GM12878 (cell line): ENCODE measurements around the gene PAM16. TPM values are rescaled to one million over a fixed set of nuclear protein-coding genes. Genes with fewer than 3 reads are reported as not detected.

ENCODE experiments used
- ATAC-seq: fragments of 200-7000 bp; cut with Tn5 transposase; 3 replicates; pipeline ENCODE4 v1.9.1; 2020; ENCODE audit warnings: mild to moderate bottlenecking, moderate library complexity
- BruUV-seq: library from RNA; stranded (reverse); fragments of 400-500 nt; replicated peaks from 2 replicates; lab custom pipeline; 2021; lab: Mats Ljungman, UMichigan
- CTCF ChIA-PET: fragments of 300-600 bp; sonication (Branson Sonifier 250); formaldehyde crosslinking; extraction: SDS; loops from one replicate; lab custom pipeline; 2021; ENCODE audit warnings: inconsistent platforms; lab: Yijun Ruan, JAX
- POLR2A ChIA-PET: fragments of 350-600 bp; formaldehyde crosslinking; extraction: SDS; loops from one replicate; lab custom pipeline; 2021; ENCODE audit warnings: inconsistent platforms; lab: Charles Lee
- RAD21 ChIA-PET: fragments of 300-600 bp; sonication (Branson Sonifier 250); formaldehyde crosslinking; loops from one replicate; lab custom pipeline; 2023; ENCODE audit warnings: antibody characterized with exemption; ENCODE audit not compliant: unreplicated experiment; lab: Charles Lee
- SMC1A ChIA-PET: fragments of 300-600 bp; sonication (Branson Sonifier 250); formaldehyde crosslinking; loops from one replicate; lab custom pipeline; 2023; ENCODE audit not compliant: unreplicated experiment, uncharacterized antibody; lab: Charles Lee
- DNase-seq: peaks from one replicate; pipeline ENCODE4 v3.0.0-alpha.2; 2011; ENCODE audit warnings: low read depth, low spot score
- FAIRE-seq: peaks from 3 replicates; lab custom pipeline; 2011; peaks lifted over from hg19 to GRCh38; lab: Jason Lieb, UNC
- H2AFZ ChIP-seq: 2 replicates; pipeline ENCODE4 v1.6.0; 2011; ENCODE audit warnings: low read depth, low read length, control low read depth; ENCODE audit not compliant: control insufficient read depth
- H3K27ac ChIP-seq: 2 replicates; pipeline ENCODE4 v1.5.1; 2011; ENCODE audit warnings: control low read depth; ENCODE audit not compliant: control insufficient read depth, insufficient read depth
- H3K27me3 ChIP-seq, 2 experiments: replicated peaks in 1 of 2; 2 replicates each; pipeline versions ENCODE4 v1.6.0 to v1.6.1; 2011; ENCODE audit warnings: low read length in 1 of 2; ENCODE audit not compliant: control insufficient read depth in 2 of 2, insufficient read depth in 2 of 2
- H3K36me3 ChIP-seq, 2 experiments: 2 replicates each; pipeline ENCODE4 v1.5.1; 2011; ENCODE audit warnings: low read length in 1 of 2; ENCODE audit not compliant: control insufficient read depth in 2 of 2, insufficient read depth in 2 of 2
- H3K4me1 ChIP-seq: 2 replicates; pipeline ENCODE4 v1.6.1; 2011; ENCODE audit warnings: mild to moderate bottlenecking, low read length, moderate library complexity, mixed read lengths; ENCODE audit not compliant: control insufficient read depth, insufficient read depth
- H3K4me2 ChIP-seq: 2 replicates; pipeline ENCODE4 v1.6.0; 2011; ENCODE audit warnings: control low read depth; ENCODE audit not compliant: control insufficient read depth, insufficient read depth
- H3K4me3 ChIP-seq: fragments of 200-600 bp; sonication (generic); 2 replicates; pipeline ENCODE4 v1.5.1; 2016
- H3K79me2 ChIP-seq: 2 replicates; pipeline ENCODE4 v1.6.0; 2011; ENCODE audit warnings: low read length; ENCODE audit not compliant: control insufficient read depth, insufficient read depth
- H3K9ac ChIP-seq: 2 replicates; pipeline ENCODE4 v1.8.0; 2011; ENCODE audit warnings: low read length, control low read depth, mixed read lengths; ENCODE audit not compliant: control insufficient read depth, insufficient read depth
- H3K9me3 ChIP-seq: replicated peaks from 3 replicates; pipeline ENCODE4 v1.5.1; 2011; ENCODE audit warnings: mild to moderate bottlenecking, low read length; ENCODE audit not compliant: control insufficient read depth, insufficient read depth
- H4K20me1 ChIP-seq: 2 replicates; pipeline ENCODE4 v1.6.0; 2011; ENCODE audit not compliant: control insufficient read depth, insufficient read depth
- CREB1 ChIP-seq: IDR thresholded peaks from 2 replicates; pipeline ENCODE4 v1.6.1; 2012; ENCODE audit warnings: low read depth, mild to moderate bottlenecking, inconsistent platforms
- IKZF1 ChIP-seq: fragments of 450-650 bp; conservative IDR thresholded peaks from 2 replicates; pipeline ENCODE4 v1.6.1; 2017; ENCODE audit warnings: antibody characterized with exemption, mild to moderate bottlenecking
- MEF2B ChIP-seq: fragments of 450-650 bp; IDR thresholded peaks from 2 replicates; pipeline ENCODE4 v1.6.1; 2018; ENCODE audit warnings: mild to moderate bottlenecking, moderate library complexity; ENCODE audit not compliant: partially characterized antibody, poor library complexity, severe bottlenecking
- RB1 ChIP-seq: fragments of 450-650 bp; formaldehyde crosslinking; IDR thresholded peaks from 2 replicates; pipeline ENCODE4 v1.6.1; 2017; ENCODE audit warnings: mild to moderate bottlenecking, borderline replicate concordance
- RUNX3 ChIP-seq: IDR thresholded peaks from 2 replicates; pipeline ENCODE4 v1.6.1; 2012; ENCODE audit warnings: low read length, inconsistent platforms
- SMARCA5 ChIP-seq: fragments of 450-650 bp; IDR thresholded peaks from 2 replicates; pipeline ENCODE4 v1.6.1; 2017; ENCODE audit warnings: mild to moderate bottlenecking
- WGBS: methylation state at CpG from one replicate; pipeline ENCODE4 v1.1.6; 2016; ENCODE audit warnings: low lambda C conversion rate; ENCODE audit not compliant: insufficient replicate concordance, insufficient coverage; ENCODE audit errors: missing lambda C conversion rate; 5-methylcytosine and 5-hydroxymethylcytosine counted together
- in situ Hi-C: fragments of 300-500 bp; cut with MboI; formaldehyde crosslinking; loops from 9 replicates; pipeline ENCODE4 v1.14.3; 2018; ENCODE audit warnings: mixed read lengths
- intact Hi-C: fragments of 100-400 bp; cut with micrococcal nuclease; formaldehyde crosslinking; loops from one replicate; pipeline ENCODE4 v1.14.2; 2022; ENCODE audit not compliant: unreplicated experiment
- polyA plus RNA-seq, 11 experiments: library from polyadenylated mRNA; depleted of rRNA in 4 of 11; unstranded in 6 of 11; stranded (reverse) in 5 of 11; fragments of >200 nt; fragmentation: Nextera tagmentation in 4 of 11; fragmentation: Illumina TruSeq in 1 of 11; extraction: Ambion mirVana in 4 of 11; extraction: Trizol in 1 of 11; gene quantifications; 1 replicate in 1 of 11; 2 replicates in 10 of 11; pipeline versions ENCODE4 v1.2.1 to v1.2.3, GENCODE V29; 2011 to 2016; ENCODE audit warnings: inconsistent platforms in 2 of 11, missing spikeins in 2 of 11, low read depth in 1 of 11
- total RNA-seq, 4 experiments: library from RNA; depleted of rRNA in 3 of 4; stranded (reverse); fragments of >200 nt in 3 of 4; fragmentation: Illumina TruSeq in 1 of 4; extraction: Trizol in 1 of 4; gene quantifications; 2 replicates each; pipeline versions ENCODE4 v1.2.1 to v1.2.3, GENCODE V29; 2013 to 2021

The PAM16 gene
- total and polyA plus RNA-seq, 10 of the 15 experiments (the other 5 are each of a cell fraction or from before 2014, with no cell fraction given) = 18.5 to 94.3 (median 51.5) TPM

- no TSS peak for BruUV-seq
- DNase-seq (peak; percentile 25), FAIRE-seq (no peak), ATAC-seq (peak; percentile 69)
- TF ChIP-seq RUNX3 (peak; percentile 59; the same call in 1 of the 2 replicates), IKZF1 (no peak), MEF2B (peak; percentile 51), CREB1 (0 out of 2 replicates have a peak, but pooled peaks have one; percentile 18)
- SMC1A ChIA-PET = no interaction called here
- Histone ChIP-seq H3K9me3 (no peaks in the 10 kb centered on the region), H3K79me2 (no peaks in the 10 kb centered on the region), H3K36me3 (peaks cover 0 to 34% of the 10 kb centered on the region in 2 experiments; a peak in 2 of 4 replicates), H3K4me3 (no peak overlapping the region), H3K4me2 (no peak overlapping the region), H4K20me1 (no peaks in the 10 kb centered on the region), H3K27me3 (no peaks in the 10 kb centered on the region), H3K27ac (no peak overlapping the region), H2AFZ (no peak overlapping the region), H3K9ac (no peak overlapping the region), H3K4me1 (peaks cover 7% of the 10 kb centered on the region)
- in situ Hi-C loops = no loop called here
- WGBS = 4% methylated on average over 10 of the region's 10 CpGs
- intact Hi-C loops = no loop called here
- RAD21 ChIA-PET = interaction anchor here (1.1 kb wide), 1 partner anchor 37 kb away, joined by 4 read pairs; no protein-coding TSS in a partner anchor
- POLR2A ChIA-PET = no interaction called here
- CTCF ChIA-PET = interaction anchor here (1.0 kb wide), 1 partner anchor 38 kb away, joined by 4 read pairs; no protein-coding TSS in a partner anchor
Measured at GRCh38 chr16:4365014-4365406, 13.9 kb upstream of the PAM16 start.

- in situ Hi-C loops (loop anchor here (5.0 kb wide), 1 partner anchor 33 kb away; no protein-coding TSS in a partner anchor), intact Hi-C loops (no loop called here)
Measured at GRCh38 chr16:4364196-4365013, 13.3 kb upstream of the PAM16 start.

More at GRCh38 chr16:4364196-4365013, 13.3 kb upstream of the PAM16 start:
- H2AFZ ChIP-seq = no peak overlapping the region
- no peaks in the 10 kb centered on the region for H4K20me1 ChIP-seq
- H3K79me2 ChIP-seq = no peaks in the 10 kb centered on the region
- DNase-seq (no peak), FAIRE-seq (no peak)
- H3K4me2 ChIP-seq = no peak overlapping the region
- no peak overlapping the region for H3K9ac ChIP-seq
- POLR2A ChIA-PET = no interaction called here
- BruUV-seq = no TSS peak
- peaks cover 7% of the 10 kb centered on the region for H3K4me1 ChIP-seq
- no peaks in the 10 kb centered on the region for H3K27me3 ChIP-seq
- no peak overlapping the region for H3K27ac ChIP-seq
- 52% methylated on average over 30 of the region's 37 CpGs for WGBS
- no peaks in the 10 kb centered on the region for H3K9me3 ChIP-seq
- H3K4me3 ChIP-seq = no peak overlapping the region
- TF ChIP-seq SMARCA5 (no peak), MEF2B (no peak), RB1 (no peak)
- TF ChIP-seq, all 136 proteins: peak for 0
- ChIA-PET RAD21 (no interaction called here), SMC1A (no interaction called here), CTCF (interaction anchor here (1.0 kb wide), 1 partner anchor 38 kb away, joined by 4 read pairs; no protein-coding TSS in a partner anchor)
- H3K36me3 ChIP-seq = peaks cover 0 to 34% of the 10 kb centered on the region in 2 experiments; a peak in 2 of 4 replicates
- ATAC-seq = peak; percentile 8; the same call in 1 of the 3 replicates
